Dermis blood vessel endothelial cell (primary cell): ENCODE data around the gene LEMD3. TPM values are rescaled to one million over a fixed set of nuclear protein-coding genes. Genes with fewer than 3 reads are reported as not detected.
"Not testable (repeated sequence)": the region's sequence is repeated elsewhere in the genome, so short reads cannot be mapped to it uniquely, and the experiment has no call there.

Experiments
- DNase-seq: peaks from one replicate; pipeline ENCODE4 v3.0.0; 2010
- total RNA-seq: library from RNA; depleted of rRNA; stranded (reverse); fragments of >200 nt; gene quantifications from 2 replicates; pipeline ENCODE4 v1.2.3, GENCODE V29; 2014

The LEMD3 gene
- total RNA-seq, 1 donor from 2014 or later, result 30.1 TPM

DNA sequence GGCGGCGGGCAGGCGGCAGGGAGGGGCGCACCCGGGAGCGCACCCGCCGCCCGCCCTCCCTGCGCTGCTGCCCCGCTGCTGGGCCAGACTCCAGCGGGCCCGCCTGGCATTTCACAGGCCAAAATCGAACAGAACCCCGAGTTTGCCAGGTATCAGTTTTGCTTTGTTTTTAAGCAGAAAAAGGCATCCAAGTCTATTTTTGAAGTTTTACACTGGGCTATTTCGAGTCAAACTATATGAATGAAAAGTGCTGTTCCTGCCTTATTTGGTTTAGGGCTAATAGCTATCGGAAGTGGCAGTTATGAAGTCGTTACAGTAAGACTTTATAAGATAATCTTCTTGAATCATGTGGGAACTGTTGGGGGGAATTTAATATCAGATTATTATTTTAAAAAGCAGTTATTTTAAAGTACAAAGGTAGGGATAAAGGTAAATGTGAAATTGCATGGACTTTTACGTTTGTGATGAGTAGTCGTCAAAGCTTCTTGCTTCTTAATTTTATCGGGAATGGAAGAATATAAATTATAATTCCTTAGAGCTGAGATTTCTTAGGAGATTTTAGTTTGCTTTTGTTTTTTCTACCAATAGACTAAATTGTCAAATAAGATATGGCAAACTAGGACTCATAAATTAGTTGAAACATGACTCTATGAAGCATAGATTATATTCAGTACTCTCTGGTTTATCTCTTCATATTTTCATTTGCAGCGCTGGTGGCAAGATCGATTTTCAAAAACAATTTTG, 110.2 kb downstream of the LEMD3 start:
- peak; percentile 64 for DNase-seq

DNA sequence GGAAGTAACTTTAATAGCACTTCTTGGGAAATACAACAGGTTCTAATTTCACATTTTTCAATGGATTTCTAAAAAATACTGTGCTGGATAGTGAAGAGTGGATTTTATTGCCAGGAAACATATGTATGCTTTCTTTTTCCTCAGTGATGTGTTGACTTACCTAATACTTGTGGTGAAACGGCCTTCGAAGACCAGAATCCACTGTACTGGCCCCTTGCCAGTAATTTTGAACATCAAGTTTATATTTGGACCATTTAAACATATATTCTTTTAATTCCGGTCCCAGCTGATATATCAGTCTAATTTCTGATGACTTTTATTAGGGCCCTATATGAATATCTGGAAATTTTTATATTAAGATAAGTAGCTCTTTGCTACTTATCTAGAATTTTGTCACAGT, 110.9 kb downstream of the LEMD3 start:
- peak; percentile 44 for DNase-seq

DNA sequence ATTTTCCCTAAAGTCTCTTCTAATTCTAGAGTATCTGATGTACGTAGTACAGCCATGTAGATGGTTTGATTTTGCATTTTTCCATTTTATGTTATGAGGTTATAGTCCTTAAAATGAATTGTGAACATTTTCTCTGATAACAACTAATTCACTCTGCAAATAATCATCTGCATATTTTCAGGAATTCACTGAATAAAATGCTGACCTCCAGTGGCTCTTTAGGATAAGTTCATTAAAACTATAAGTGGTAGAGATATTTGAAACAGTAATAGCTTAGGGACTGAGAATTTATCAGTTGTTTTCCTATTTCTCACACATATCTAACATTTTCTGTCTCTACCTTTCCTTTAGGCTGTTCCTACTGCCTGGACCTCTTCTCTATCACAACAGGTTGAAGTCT, 113.5 kb downstream of the LEMD3 start:
- no peak for DNase-seq

- not testable (repeated sequence) for DNase-seq
Observed at GRCh38 chr12:65285532-65285931, 116.1 kb downstream of the LEMD3 start.

- no peak for DNase-seq
Observed at GRCh38 chr12:65287426-65287825, 118.0 kb downstream of the LEMD3 start.

DNA sequence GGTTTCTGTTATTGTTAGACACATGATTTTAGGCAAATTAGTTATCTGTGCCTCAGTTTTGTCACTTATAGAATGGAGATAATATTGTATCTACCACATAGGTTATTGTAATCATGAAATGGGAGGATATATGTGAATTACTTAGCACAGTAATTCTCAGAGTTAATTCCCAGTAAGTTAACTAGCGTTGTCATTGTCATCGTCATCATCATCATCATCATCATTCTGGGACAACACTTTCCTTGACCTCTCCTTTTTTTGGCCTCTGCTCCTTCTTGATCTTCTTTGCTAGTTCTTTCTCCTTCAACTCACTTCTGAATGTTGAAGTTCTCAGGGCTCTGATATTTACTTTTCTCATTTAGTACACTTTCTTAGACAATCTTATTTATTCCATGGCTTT, 122.9 kb downstream of the LEMD3 start:
- no peak for DNase-seq

DNA sequence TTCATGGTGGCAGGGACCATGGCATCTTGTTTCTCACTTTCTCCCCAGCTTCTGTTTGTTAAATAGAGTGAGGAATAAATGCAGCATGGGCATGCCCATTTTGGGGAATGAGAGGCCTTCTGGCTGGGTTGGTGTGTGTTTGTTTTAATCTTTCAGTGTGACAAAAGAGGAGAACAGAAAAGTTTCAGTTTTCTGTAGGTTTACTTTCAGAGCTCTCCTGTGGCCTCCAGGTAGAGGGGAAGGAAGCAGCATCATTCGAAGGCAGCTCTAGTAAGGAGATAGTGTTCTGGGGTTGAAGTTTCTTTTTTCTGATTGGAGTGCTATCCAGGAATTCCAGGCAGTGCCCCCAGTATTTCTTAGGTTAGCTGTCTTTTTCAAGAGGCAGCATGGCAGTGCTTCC, 124.4 kb downstream of the LEMD3 start:
- no peak for DNase-seq

DNA sequence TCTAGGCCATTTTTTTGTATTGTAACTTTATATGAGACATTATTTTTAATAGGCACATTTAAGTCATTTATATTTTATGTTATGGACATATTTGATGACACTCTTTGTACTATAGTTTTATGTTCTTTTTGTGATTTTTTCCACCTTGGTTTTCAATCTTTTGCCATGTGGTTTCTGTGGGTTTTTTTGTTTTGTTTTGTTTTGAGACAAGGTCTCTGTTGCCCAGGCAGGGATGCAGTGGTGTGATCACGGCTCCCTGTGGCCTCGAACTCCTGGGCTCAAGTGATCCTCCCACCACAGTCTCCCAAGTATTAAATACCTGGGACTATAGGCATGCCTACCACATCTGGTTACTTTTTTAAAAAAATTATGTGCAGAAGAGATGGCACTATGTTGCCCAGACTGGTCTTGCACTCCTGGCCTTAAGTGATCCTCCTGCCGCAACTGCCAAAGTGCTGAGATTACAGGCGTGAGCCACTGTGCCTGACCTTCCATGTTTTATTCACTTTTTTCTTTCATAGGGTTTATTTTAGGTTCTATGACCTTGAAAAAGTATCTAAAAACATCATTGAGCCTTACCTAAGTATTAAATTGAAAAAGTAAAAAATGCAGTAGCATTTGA, 125.4 kb downstream of the LEMD3 start:
- DNase-seq, result no peak

DNA sequence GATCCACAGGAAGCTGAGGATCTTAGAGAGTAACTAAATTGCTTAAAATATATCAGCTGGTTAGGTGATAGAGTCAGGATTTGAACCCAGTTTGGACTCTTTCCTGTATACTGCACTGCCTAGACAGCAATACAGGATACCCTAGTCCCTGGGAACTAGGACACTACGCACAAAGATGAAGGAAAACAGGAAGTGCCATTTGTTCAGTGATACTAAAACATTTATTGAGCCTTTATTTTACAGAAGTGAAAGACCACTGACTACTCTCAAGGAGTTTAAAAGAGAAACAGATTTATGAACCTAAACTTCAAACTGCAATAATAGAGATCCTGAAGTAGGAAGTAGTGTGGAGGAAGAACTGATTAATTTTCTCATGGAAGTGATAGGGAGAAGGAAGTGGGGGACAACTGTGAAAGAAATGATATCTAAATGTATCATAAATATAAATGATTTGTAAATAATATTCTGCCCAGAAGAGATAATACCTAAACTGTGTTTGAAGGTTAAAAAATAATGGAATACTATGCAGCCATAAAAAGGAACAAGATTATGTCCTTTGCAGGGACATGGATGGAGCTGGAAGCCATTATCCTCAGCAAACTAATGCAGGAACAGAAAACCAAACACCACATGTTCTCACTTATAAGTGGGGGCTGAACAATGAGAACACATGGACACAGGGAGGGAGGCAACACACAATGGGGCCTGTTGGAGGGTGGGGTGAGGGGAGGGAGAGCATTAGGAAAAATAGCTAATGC, 127.3 kb downstream of the LEMD3 start:
- DNase-seq, result no peak

Other genes starting within 250 kb of the LEMD3 start
- gene WIF1, start 48.3 kb upstream of the LEMD3 start, total RNA-seq, result not detected in 2 replicates
- gene MSRB3, start 109.1 kb downstream of the LEMD3 start, total RNA-seq, result 40.0 and 67.5 TPM in 2 replicates